GM21367 (cell line): ENCODE data around the gene CALCR.
"Not testable (repeated sequence)": the region's sequence is repeated elsewhere in the genome, so short reads cannot be mapped to it uniquely, and the experiment has no call there.

ENCODE experiments used
- ATAC-seq: cut with Tn5 transposase; IDR thresholded peaks from one replicate; pipeline ENCODE4 v1.9.1; 2021; ENCODE audit not compliant: unreplicated experiment

The CALCR gene

DNA sequence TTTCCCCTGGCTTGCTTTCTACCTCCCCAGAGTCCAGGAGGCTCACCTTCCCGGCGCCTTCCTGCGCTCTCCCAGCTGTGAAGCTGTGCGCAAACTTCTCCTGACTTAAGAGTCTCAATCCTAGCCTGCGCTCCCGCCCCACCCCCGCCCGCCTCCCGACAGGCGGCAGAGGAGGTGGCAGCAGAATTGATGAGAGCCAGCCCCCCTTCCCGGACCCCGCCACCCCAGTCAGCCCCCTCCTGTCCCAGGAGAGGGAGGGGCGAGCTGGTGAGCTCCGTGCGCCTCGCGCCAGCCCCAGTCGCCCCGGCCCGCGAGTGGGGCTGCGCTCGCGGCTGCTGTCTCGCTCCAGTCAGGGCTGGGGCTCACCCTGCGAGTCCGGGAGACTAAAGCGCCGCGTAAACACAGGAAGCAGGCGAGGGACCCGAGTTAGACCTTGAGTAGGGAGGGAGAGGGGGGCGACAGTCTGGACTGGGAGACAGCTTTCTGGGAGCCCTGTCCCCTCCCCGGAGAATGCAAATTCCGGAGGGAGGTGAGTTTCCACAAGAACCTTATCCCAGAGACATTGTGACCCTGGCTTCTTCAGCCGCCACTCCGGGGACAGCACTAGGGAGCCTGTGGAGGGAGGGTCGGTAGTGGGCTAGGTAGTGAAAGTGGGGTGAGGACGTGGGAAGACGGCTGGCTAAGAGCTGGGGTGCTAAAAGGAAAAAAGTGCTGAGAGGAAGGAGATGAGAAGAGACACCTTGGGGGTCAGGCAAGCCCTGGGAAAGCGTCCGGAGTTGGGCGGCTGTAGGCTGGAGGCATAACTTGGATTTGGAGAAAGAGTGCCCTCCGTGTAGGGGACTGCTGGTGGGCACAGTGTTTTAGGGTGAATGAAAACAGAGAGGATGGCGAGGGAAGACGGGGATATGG, at the start of gene CALCR:
TSS of gene CALCR (minus strand) at position 79 of the 909 bp plus-strand sequence. CDS start 87,743 bp downstream, outside the sequence.
- no peak for ATAC-seq

- ATAC-seq, result no peak
Measured at GRCh38 chr7:93623816-93624215, 49.3 kb upstream of the CALCR start.

GRCh38 chr7:93622036-93623033, 47.8 kb upstream of the CALCR start:
- no peak for ATAC-seq

GRCh38 chr7:93620864-93621263, 46.3 kb upstream of the CALCR start:
- ATAC-seq, result no peak

DNA sequence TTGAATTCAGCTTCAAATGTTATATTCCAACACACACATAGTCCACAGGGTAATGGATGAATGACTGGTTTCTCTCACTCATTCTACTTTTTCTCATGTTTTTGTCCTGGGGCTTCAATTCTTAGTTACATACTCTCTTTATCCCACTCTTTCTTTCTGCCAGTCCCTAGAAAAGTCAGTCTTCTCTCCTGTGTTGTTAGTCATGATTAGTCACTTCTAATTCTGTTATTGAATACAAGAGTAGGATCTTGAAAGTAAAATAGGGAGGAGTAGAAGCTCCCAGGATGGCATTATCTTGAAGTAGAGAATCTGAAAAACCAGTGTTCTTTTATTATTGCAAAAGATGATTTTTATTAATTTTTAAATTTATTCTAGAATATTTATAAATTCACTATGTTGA, 45.5 kb upstream of the CALCR start:
- ATAC-seq, result no peak

- no peak for ATAC-seq
Measured at GRCh38 chr7:93601363-93601762, 26.8 kb upstream of the CALCR start.

DNA sequence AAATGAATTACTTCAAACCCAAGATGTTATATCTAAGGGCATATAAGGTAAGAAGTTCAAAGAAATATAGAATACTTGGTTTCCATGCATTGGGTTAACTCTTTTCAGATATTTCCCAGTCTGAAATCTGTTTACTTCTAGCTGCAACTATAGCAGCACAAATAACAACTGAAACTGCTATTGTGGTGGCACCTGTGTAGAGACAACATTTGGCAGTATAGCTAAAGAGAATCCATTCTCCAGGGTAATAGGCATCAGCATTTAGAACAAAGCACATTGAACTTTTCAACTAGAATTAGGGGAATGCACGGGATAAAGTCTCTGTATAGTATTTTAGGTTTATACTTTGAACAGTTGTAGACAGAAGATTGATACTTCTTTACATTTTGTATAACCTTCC, 19.7 kb upstream of the CALCR start:
- no peak for ATAC-seq

DNA sequence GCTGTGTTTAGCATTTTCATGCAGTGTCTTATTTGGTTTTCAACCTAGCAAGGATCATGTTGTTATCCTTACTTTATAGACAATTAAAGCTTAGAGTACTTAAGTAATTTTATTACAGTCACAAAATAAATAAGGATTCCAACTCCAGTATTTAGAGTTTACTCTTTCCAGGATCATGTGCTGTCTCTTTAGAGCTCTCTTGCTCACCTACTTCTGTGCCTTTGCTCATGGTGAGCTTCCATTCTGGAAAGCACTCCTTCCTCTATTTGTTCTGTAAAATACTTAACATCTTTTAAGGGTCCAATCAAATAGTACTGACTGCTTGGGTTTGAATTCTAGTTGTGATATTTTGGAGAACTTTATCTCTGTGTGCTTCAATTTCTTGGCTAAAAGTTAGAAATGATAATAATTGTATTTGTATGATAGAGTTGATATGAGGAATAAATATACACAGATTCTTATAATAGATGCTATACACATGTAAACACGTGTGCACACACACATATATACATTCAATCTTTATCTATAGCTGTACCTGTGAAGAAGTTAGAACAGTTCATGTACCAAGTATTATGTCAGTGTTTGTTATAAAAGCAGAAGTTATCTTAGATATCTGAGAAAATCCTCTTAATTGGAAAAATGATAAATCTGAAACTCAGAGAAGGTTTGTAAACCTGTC, 18.2 kb upstream of the CALCR start:
- ATAC-seq, result no peak

DNA sequence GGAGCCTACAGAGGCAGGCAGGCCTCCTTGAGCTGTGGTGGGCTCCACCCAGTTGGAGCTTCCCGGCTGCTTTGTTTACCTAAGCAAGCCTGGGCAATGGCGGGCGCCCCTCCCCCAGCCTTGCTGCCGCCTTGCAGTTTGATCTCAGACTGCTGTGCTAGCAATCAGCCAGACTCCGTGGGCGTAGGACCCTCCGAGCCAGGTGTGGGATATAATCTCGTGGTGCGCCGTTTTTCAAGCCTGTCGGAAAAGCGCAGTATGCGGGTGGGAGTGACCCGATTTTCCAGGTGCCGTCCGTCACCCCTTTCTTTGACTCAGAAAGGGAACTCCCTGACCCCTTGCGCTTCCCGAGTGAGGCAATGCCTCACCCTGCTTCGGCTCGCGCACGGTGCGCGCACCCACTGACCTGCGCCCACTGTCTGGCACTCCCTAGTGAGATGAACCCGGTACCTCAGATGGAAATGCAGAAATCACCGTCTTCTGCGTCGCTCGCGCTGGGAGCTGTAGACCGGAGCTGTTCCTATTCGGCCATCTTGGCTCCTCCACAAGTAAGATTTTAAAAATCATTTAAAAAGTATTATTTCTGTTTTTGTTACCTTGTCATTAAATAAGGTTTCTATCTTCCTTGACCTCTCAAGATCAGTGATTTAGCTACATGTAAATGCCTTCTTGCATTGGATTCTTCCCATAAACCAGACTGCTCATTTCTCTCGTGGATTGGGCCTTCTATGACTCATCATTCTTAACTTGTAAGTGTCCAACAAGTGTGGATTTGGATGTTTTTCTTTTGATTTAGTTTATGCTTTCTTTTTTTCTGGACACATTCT, 16.9 kb upstream of the CALCR start:
- not testable (repeated sequence) for ATAC-seq

GRCh38 chr7:93586479-93586865, 11.9 kb upstream of the CALCR start:
- ATAC-seq, result not testable (repeated sequence)

GRCh38 chr7:93585694-93586478, 11.4 kb upstream of the CALCR start:
- not testable (repeated sequence) for ATAC-seq

DNA sequence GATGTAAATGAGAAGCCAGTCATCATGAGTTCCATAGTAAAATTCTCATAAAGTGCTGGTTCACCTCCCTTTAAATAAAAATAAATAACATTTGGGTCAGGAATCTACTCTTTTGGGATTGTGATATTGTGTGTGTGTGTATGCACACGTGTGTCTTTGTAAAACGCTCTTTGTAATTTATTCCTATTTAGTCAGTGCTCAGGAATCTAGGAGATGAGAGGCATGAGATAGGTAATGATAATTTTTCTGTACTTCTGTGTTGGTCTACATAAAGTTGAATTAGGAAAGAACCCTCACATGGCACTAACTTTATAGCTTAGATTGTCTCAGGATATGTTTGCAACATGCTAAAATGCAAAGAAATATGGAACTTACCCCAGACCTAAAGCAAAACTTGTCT, 4.9 kb upstream of the CALCR start:
- no peak for ATAC-seq

DNA sequence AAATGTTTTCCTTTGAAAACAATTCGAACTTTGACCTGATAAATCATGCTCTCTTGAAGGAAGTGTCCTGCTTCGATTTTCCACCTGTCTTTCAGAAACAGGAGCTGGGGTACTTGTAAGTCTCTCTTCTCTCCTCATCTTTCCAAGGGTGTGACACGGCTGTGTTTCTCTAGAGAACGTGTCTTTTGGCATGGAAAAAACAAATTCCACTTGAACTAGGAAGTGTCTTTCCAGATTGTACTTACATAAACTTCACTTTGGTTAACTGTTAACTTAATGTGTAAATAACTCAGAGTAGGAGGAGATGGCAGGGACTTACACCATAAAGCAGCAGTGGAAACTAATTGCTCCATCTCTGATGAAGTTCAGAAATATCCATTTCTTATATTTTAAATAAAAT, 4.2 kb upstream of the CALCR start:
- ATAC-seq, result no peak

GRCh38 chr7:93575555-93576399, 1.3 kb upstream of the CALCR start:
- ATAC-seq, result no peak

GRCh38 chr7:93574269-93574645, 267 bp downstream of the CALCR start:
- no peak for ATAC-seq

DNA sequence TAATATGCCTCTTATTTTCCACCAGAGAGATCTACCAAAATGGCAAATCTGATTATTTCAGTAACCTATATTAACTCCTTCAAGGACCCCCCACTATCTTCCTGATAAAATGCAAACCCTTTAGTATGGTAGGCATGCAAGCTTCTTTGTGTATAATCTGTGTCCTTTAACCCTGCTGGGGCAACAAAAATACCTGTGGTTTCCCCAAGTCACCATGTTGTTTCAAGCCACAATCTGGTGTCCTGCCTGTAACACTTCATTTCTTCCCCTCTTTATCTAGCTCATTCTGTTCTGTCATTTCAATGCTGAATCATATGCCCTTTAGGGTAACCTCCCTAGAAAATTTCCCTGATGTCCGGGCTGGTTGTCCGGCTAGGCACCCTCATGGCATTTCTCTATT, 5.3 kb downstream of the CALCR start:
- ATAC-seq, result no peak

DNA sequence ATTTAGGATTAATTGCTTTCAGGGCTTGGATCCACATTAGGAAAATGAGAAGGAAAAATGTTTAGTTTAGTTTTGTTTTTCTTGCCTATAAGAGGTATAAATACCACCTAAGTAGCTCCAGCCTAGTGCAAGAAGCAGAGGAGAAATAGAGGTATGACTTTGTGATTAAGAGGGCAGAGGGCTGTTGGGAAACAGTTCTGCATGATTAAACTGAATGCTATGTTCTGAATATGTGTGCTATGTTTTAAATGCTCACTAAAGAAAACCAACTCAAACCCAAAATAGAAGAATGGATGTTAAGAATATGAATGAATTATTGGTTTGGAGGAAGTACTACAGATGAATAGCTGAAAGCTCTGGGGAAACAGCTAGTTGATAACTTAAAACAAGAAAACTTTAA, 7.6 kb downstream of the CALCR start:
- ATAC-seq, result no peak

GRCh38 chr7:93563584-93563983, 10.9 kb downstream of the CALCR start:
- ATAC-seq, result no peak

DNA sequence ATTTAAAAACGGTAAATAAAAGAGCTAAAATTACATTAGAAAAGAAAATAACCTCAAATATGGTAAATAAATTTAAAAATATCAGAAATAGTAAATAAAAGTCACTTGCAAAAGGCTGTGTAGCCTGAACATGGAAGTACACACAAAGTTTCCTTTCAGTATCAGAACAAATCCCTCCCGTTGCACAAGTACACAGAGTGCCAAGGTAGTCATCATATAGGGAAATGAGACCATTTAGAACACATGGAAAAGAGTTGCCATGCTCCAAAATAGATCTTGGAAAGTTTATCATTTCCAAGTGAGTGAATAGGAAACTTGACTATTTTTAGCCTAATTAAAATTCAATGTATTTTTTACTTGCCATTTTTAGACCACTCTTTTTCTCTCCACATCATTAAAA, 11.6 kb downstream of the CALCR start:
- ATAC-seq, result no peak
